Limb (tissue), 2 donors: ENCODE results near the gene MAB21L1.

Experiments used
- DNase-seq, 2 donors: peaks; one replicate each; pipeline ENCODE4 v3.0.0-alpha.2; 2016; ENCODE audit errors: extremely low spot score in 2 of 2

MAB21L1 gene

GRCh38 chr13:35475960-35476943, at the start of gene MAB21L1:
Gene MAB21L1 (minus strand): TSS chr13:35476689. CDS start chr13:35476138, 551 bp downstream.
- DNase-seq, result peak; percentile 78 to 84

GRCh38 chr13:35524171-35524570, 47.7 kb upstream of the MAB21L1 start:
- DNase-seq, result peak in 1 of 2 donors; percentile 28

- DNase-seq, result no peak
Measured at GRCh38 chr13:35518337-35518946, 42.0 kb upstream of the MAB21L1 start.

GRCh38 chr13:35514801-35515502, 38.5 kb upstream of the MAB21L1 start:
- DNase-seq, result no peak

- no peak for DNase-seq
Measured at GRCh38 chr13:35514061-35514477, 37.6 kb upstream of the MAB21L1 start.

- no peak for DNase-seq
Measured at GRCh38 chr13:35512271-35512920, 35.9 kb upstream of the MAB21L1 start.

- no peak for DNase-seq
Measured at GRCh38 chr13:35502456-35502855, 26.0 kb upstream of the MAB21L1 start.

- no peak for DNase-seq
Measured at GRCh38 chr13:35501661-35502235, 25.3 kb upstream of the MAB21L1 start.

- DNase-seq, result no peak
Measured at GRCh38 chr13:35500144-35500543, 23.7 kb upstream of the MAB21L1 start.

- DNase-seq, result no peak
Measured at GRCh38 chr13:35499676-35500075, 23.2 kb upstream of the MAB21L1 start.

- no peak for DNase-seq
Measured at GRCh38 chr13:35499196-35499662, 22.7 kb upstream of the MAB21L1 start.

GRCh38 chr13:35498231-35498630, 21.7 kb upstream of the MAB21L1 start:
- DNase-seq, result no peak

GRCh38 chr13:35496761-35497386, 20.4 kb upstream of the MAB21L1 start:
- no peak for DNase-seq

GRCh38 chr13:35496006-35496405, 19.5 kb upstream of the MAB21L1 start:
- no peak for DNase-seq

GRCh38 chr13:35489050-35489449, 12.6 kb upstream of the MAB21L1 start:
- no peak for DNase-seq

- DNase-seq, result no peak
Measured at GRCh38 chr13:35485424-35485823, 8.9 kb upstream of the MAB21L1 start.

GRCh38 chr13:35484384-35484783, 7.9 kb upstream of the MAB21L1 start:
- DNase-seq, result no peak

- no peak for DNase-seq
Measured at GRCh38 chr13:35483761-35484160, 7.3 kb upstream of the MAB21L1 start.

GRCh38 chr13:35482527-35482926, 6.0 kb upstream of the MAB21L1 start:
- DNase-seq, result no peak

GRCh38 chr13:35481777-35482176, 5.3 kb upstream of the MAB21L1 start:
- DNase-seq, result no peak
